WTC11 (cell line): ENCODE results near the gene GFY. TPM values are rescaled to one million over a fixed set of nuclear protein-coding genes. Genes with fewer than 3 reads are reported as not detected.
A peak's percentile ranks its signal among the peaks of the same experiment; 100 is the strongest.

ENCODE experiments used
- ATAC-seq: fragments of 200-7000 bp; cut with Tn5 transposase; 2 replicates; pipeline ENCODE4 v1.10.0; 2021; ENCODE audit warnings: mild to moderate bottlenecking, moderate library complexity
- CTCF ChIA-PET: fragments of 300-600 bp; sonication (Branson Sonifier 250); formaldehyde crosslinking; loops from one replicate; lab custom pipeline; 2021; ENCODE audit warnings: antibody characterized with exemption; lab: Charles Lee
- POLR2A ChIA-PET: fragments of 350-600 bp; sonication (Branson Sonifier 250); formaldehyde crosslinking; loops from one replicate; lab custom pipeline; 2021; ENCODE audit warnings: antibody characterized with exemption; lab: Charles Lee
- DNase-seq: peaks from one replicate; pipeline ENCODE4 v3.0.0; 2021; ENCODE audit warnings: low spot score
- H3K27ac Mint-ChIP-seq: 2 replicates; pipeline ENCODE4 v1.8.0; 2021; ENCODE audit warnings: mixed read lengths
- H3K27me3 Mint-ChIP-seq: 2 replicates; pipeline ENCODE4 v1.8.0; 2021; ENCODE audit warnings: low read depth, mild to moderate bottlenecking, moderate library complexity, mixed read lengths
- H3K36me3 Mint-ChIP-seq: 2 replicates; pipeline ENCODE4 v1.8.0; 2021; ENCODE audit warnings: mixed read lengths
- H3K4me1 Mint-ChIP-seq: 2 replicates; pipeline ENCODE4 v1.8.0; 2022; ENCODE audit warnings: mixed read lengths
- H3K4me3 Mint-ChIP-seq: 2 replicates; pipeline ENCODE4 v1.8.0; 2021; ENCODE audit warnings: mild to moderate bottlenecking, moderate library complexity, mixed read lengths
- H3K9me3 Mint-ChIP-seq: 2 replicates; pipeline ENCODE4 v1.8.0; 2021; ENCODE audit warnings: mixed read lengths
- ATF1 ChIP-seq: sonication (generic); formaldehyde crosslinking; IDR thresholded peaks from 2 replicates; pipeline ENCODE4 v1.8.1; 2023; ENCODE audit warnings: mild to moderate bottlenecking, moderate library complexity, missing genetic modification reagents
- CREM ChIP-seq: sonication (generic); formaldehyde crosslinking; IDR thresholded peaks from 2 replicates; pipeline ENCODE4 v1.8.1; 2022; ENCODE audit warnings: mild to moderate bottlenecking, missing genetic modification reagents, moderate library complexity
- FOXP1 ChIP-seq: sonication (generic); formaldehyde crosslinking; IDR thresholded peaks from 2 replicates; pipeline ENCODE4 v1.8.0; 2022; ENCODE audit warnings: missing genetic modification reagents, mild to moderate bottlenecking, moderate library complexity, borderline replicate concordance
- MYBL2 ChIP-seq: sonication (generic); formaldehyde crosslinking; IDR thresholded peaks from 2 replicates; pipeline ENCODE4 v1.8.1; 2023; ENCODE audit warnings: mild to moderate bottlenecking, moderate library complexity, missing genetic modification reagents
- RORB ChIP-seq: fragments of 250-450 bp; sonication (Bioruptor Pico); IDR thresholded peaks from 2 replicates; pipeline ENCODE4 v1.9.0; 2021; ENCODE audit warnings: mild to moderate bottlenecking
- TEAD1 ChIP-seq: sonication (generic); formaldehyde crosslinking; IDR thresholded peaks from 2 replicates; pipeline ENCODE4 v1.8.0; 2022; ENCODE audit warnings: mild to moderate bottlenecking, missing genetic modification reagents
- TP53 ChIP-seq: sonication (generic); formaldehyde crosslinking; IDR thresholded peaks from 2 replicates; pipeline ENCODE4 v1.8.1; 2023; ENCODE audit warnings: mild to moderate bottlenecking, missing genetic modification reagents
- ZNF219 ChIP-seq: sonication (generic); formaldehyde crosslinking; IDR thresholded peaks from 2 replicates; pipeline ENCODE4 v1.8.0; 2023; ENCODE audit warnings: missing genetic modification reagents, mild to moderate bottlenecking, borderline replicate concordance
- ZNF232 ChIP-seq: sonication (generic); formaldehyde crosslinking; IDR thresholded peaks from 2 replicates; pipeline ENCODE4 v1.8.0; 2022; ENCODE audit warnings: mild to moderate bottlenecking, missing genetic modification reagents
- total RNA-seq: library from RNA; stranded (reverse); gene quantifications from 3 replicates; pipeline ENCODE4 v1.2.3, GENCODE V29; 2021
- TF ChIP-seq, protein P1 (sequence below): sonication (generic); formaldehyde crosslinking; IDR thresholded peaks from 2 replicates; pipeline ENCODE4 v1.8.0; 2022; ENCODE audit warnings: mild to moderate bottlenecking, missing genetic modification reagents
- TF ChIP-seq, protein P2 (sequence below): sonication (generic); formaldehyde crosslinking; conservative IDR thresholded peaks from 2 replicates; pipeline ENCODE4 v1.8.1; 2023; ENCODE audit warnings: mild to moderate bottlenecking, low read depth, missing genetic modification reagents, moderate library complexity
- TF ChIP-seq, protein P3 (sequence below): sonication (generic); formaldehyde crosslinking; IDR thresholded peaks from 2 replicates; pipeline ENCODE4 v1.8.0; 2023; ENCODE audit warnings: mild to moderate bottlenecking, missing genetic modification reagents
- TF ChIP-seq, protein P4 (sequence below): fragments of 200-600 bp; IDR thresholded peaks from 2 replicates; pipeline ENCODE4 v1.8.0; 2022; ENCODE audit warnings: antibody characterized with exemption
- TF ChIP-seq, protein P5 (sequence below): sonication (generic); formaldehyde crosslinking; IDR thresholded peaks from 2 replicates; pipeline ENCODE4 v1.8.1; 2023; ENCODE audit warnings: mild to moderate bottlenecking, missing genetic modification reagents, moderate library complexity
- TF ChIP-seq, protein P6 (sequence below): sonication (generic); formaldehyde crosslinking; IDR thresholded peaks from 2 replicates; pipeline ENCODE4 v1.8.1; 2022; ENCODE audit warnings: mild to moderate bottlenecking, moderate library complexity, missing genetic modification reagents
- TF ChIP-seq, protein P7 (sequence below): sonication (generic); formaldehyde crosslinking; IDR thresholded peaks from 2 replicates; pipeline ENCODE4 v1.8.1; 2023; ENCODE audit warnings: mild to moderate bottlenecking, missing genetic modification reagents
- TF ChIP-seq, protein P8 (sequence below): sonication (generic); formaldehyde crosslinking; IDR thresholded peaks from 2 replicates; pipeline ENCODE4 v1.8.0; 2022; ENCODE audit warnings: mild to moderate bottlenecking, missing genetic modification reagents

The GFY gene
- total RNA-seq, 1 experiment from 2014 or later = 0.87 TPM

DNA sequence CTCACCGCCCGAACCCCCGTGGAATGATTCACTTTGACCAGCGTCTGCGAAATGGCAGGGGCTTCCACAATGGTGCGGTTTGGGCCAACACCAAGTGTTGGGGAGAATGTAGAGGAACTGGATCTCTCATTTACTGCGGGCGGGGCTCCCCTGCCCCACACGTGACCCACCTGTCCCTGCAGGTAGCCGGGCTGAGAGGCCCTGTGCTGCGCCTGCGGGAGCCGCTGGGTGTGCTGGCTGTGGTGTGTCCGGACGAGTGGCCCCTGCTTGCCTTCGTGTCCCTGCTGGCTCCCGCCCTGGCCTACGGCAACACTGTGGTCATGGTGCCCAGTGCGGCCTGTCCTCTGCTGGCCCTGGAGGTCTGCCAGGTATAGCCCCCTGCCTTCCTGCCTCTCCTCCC is 43.0 kb downstream of the GFY start:
- no peaks in the 10 kb centered on the region for H3K27me3 Mint-ChIP-seq

DNA sequence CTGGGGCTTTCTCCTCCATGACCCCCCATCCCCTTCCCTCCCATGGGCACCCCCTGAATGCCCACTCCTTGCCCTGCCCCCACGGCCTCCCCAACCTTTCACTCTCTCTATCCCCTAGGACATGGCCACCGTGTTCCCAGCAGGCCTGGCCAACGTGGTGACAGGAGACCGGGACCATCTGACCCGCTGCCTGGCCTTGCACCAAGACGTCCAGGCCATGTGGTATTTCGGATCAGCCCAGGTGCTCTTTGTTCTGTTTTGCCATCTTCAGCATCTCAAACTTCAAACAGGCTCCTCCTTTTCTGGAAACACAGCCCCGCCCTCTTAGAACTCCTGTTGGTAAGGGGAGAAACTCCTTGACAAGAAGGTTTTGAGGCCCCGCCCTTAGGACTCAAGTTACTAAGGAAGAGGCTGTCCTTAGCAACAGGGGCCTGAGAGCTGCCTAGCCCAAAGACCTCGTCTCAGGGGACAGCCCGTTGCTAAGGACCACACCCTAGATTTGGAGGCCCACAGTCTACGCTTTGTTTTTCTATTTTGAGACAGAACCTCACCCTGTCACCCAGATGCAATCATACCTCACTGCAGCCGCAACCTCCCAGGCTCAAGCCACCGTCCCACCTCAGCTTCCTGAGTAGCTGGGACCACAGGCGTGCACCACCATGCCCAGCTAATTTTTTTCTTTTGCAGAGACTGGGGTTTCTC is 43.7 kb downstream of the GFY start:
- peak; percentile 90 for ATAC-seq
- peak; percentile 85 for DNase-seq
- no peak overlapping the region for H3K4me3 Mint-ChIP-seq
- H3K36me3 Mint-ChIP-seq = peaks cover 2% of the 10 kb centered on the region; the same call in 1 of the 2 replicates
- CTCF ChIA-PET = interaction anchor here (0.6 to 2.0 kb wide), 10 partner anchors 10 to 141 kb away, joined by 3 to 10 read pairs (median 5); partner anchors contain the start of gene ALDH16A1
- peak overlapping the region; percentile 97 for H3K27ac Mint-ChIP-seq
- H3K9me3 Mint-ChIP-seq = no peaks in the 10 kb centered on the region
- peaks cover 7% of the 10 kb centered on the region for H3K4me1 Mint-ChIP-seq
- POLR2A ChIA-PET = interaction anchor here (1.1 kb wide), 1 partner anchor 27 kb away, joined by 3 read pairs; no protein-coding TSS in a partner anchor
- H3K27me3 Mint-ChIP-seq = no peaks in the 10 kb centered on the region
- TF ChIP-seq, protein P1, sequence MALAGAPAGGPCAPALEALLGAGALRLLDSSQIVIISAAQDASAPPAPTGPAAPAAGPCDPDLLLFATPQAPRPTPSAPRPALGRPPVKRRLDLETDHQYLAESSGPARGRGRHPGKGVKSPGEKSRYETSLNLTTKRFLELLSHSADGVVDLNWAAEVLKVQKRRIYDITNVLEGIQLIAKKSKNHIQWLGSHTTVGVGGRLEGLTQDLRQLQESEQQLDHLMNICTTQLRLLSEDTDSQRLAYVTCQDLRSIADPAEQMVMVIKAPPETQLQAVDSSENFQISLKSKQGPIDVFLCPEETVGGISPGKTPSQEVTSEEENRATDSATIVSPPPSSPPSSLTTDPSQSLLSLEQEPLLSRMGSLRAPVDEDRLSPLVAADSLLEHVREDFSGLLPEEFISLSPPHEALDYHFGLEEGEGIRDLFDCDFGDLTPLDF (CRISPR knock-in tag) = no peak
- TF ChIP-seq, protein P2, sequence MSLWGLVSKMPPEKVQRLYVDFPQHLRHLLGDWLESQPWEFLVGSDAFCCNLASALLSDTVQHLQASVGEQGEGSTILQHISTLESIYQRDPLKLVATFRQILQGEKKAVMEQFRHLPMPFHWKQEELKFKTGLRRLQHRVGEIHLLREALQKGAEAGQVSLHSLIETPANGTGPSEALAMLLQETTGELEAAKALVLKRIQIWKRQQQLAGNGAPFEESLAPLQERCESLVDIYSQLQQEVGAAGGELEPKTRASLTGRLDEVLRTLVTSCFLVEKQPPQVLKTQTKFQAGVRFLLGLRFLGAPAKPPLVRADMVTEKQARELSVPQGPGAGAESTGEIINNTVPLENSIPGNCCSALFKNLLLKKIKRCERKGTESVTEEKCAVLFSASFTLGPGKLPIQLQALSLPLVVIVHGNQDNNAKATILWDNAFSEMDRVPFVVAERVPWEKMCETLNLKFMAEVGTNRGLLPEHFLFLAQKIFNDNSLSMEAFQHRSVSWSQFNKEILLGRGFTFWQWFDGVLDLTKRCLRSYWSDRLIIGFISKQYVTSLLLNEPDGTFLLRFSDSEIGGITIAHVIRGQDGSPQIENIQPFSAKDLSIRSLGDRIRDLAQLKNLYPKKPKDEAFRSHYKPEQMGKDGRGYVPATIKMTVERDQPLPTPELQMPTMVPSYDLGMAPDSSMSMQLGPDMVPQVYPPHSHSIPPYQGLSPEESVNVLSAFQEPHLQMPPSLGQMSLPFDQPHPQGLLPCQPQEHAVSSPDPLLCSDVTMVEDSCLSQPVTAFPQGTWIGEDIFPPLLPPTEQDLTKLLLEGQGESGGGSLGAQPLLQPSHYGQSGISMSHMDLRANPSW (CRISPR knock-in tag) = no peak
- TF ChIP-seq, protein P3, sequence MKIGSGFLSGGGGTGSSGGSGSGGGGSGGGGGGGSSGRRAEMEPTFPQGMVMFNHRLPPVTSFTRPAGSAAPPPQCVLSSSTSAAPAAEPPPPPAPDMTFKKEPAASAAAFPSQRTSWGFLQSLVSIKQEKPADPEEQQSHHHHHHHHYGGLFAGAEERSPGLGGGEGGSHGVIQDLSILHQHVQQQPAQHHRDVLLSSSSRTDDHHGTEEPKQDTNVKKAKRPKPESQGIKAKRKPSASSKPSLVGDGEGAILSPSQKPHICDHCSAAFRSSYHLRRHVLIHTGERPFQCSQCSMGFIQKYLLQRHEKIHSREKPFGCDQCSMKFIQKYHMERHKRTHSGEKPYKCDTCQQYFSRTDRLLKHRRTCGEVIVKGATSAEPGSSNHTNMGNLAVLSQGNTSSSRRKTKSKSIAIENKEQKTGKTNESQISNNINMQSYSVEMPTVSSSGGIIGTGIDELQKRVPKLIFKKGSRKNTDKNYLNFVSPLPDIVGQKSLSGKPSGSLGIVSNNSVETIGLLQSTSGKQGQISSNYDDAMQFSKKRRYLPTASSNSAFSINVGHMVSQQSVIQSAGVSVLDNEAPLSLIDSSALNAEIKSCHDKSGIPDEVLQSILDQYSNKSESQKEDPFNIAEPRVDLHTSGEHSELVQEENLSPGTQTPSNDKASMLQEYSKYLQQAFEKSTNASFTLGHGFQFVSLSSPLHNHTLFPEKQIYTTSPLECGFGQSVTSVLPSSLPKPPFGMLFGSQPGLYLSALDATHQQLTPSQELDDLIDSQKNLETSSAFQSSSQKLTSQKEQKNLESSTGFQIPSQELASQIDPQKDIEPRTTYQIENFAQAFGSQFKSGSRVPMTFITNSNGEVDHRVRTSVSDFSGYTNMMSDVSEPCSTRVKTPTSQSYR (CRISPR knock-in tag) = no peak
- TF ChIP-seq, protein P4, sequence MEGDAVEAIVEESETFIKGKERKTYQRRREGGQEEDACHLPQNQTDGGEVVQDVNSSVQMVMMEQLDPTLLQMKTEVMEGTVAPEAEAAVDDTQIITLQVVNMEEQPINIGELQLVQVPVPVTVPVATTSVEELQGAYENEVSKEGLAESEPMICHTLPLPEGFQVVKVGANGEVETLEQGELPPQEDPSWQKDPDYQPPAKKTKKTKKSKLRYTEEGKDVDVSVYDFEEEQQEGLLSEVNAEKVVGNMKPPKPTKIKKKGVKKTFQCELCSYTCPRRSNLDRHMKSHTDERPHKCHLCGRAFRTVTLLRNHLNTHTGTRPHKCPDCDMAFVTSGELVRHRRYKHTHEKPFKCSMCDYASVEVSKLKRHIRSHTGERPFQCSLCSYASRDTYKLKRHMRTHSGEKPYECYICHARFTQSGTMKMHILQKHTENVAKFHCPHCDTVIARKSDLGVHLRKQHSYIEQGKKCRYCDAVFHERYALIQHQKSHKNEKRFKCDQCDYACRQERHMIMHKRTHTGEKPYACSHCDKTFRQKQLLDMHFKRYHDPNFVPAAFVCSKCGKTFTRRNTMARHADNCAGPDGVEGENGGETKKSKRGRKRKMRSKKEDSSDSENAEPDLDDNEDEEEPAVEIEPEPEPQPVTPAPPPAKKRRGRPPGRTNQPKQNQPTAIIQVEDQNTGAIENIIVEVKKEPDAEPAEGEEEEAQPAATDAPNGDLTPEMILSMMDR = no peak
- TF ChIP-seq ATF1 (CRISPR knock-in tag) (no peak), RORB (no peak), TP53 (CRISPR knock-in tag) (no peak)
- TF ChIP-seq, protein P5, sequence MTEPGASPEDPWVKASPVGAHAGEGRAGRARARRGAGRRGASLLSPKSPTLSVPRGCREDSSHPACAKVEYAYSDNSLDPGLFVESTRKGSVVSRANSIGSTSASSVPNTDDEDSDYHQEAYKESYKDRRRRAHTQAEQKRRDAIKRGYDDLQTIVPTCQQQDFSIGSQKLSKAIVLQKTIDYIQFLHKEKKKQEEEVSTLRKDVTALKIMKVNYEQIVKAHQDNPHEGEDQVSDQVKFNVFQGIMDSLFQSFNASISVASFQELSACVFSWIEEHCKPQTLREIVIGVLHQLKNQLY (CRISPR knock-in tag) = no peak

More for the DNA sequence above, 43.0 kb downstream of the GFY start:
- ChIA-PET CTCF (interaction anchor here (1.2 to 1.7 kb wide), 5 partner anchors 13 to 141 kb away, joined by 3 to 7 read pairs (median 5); partner anchors contain the start of gene ALDH16A1), POLR2A (no interaction called here)
- TF ChIP-seq, protein P6, sequence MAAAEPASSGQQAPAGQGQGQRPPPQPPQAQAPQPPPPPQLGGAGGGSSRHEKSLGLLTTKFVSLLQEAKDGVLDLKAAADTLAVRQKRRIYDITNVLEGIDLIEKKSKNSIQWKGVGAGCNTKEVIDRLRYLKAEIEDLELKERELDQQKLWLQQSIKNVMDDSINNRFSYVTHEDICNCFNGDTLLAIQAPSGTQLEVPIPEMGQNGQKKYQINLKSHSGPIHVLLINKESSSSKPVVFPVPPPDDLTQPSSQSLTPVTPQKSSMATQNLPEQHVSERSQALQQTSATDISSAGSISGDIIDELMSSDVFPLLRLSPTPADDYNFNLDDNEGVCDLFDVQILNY (CRISPR knock-in tag) = no peak
- no peak for TF ChIP-seq ZNF232
- TF ChIP-seq ZNF219 (CRISPR knock-in tag) = no peak
- TF ChIP-seq FOXP1 (CRISPR knock-in tag) = no peak
- TF ChIP-seq TEAD1 (CRISPR knock-in tag) = no peak
- TF ChIP-seq MYBL2 = no peak
- TF ChIP-seq, protein P7, sequence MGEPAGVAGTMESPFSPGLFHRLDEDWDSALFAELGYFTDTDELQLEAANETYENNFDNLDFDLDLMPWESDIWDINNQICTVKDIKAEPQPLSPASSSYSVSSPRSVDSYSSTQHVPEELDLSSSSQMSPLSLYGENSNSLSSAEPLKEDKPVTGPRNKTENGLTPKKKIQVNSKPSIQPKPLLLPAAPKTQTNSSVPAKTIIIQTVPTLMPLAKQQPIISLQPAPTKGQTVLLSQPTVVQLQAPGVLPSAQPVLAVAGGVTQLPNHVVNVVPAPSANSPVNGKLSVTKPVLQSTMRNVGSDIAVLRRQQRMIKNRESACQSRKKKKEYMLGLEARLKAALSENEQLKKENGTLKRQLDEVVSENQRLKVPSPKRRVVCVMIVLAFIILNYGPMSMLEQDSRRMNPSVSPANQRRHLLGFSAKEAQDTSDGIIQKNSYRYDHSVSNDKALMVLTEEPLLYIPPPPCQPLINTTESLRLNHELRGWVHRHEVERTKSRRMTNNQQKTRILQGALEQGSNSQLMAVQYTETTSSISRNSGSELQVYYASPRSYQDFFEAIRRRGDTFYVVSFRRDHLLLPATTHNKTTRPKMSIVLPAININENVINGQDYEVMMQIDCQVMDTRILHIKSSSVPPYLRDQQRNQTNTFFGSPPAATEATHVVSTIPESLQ (CRISPR knock-in tag) = no peak
- TF ChIP-seq, protein P8, sequence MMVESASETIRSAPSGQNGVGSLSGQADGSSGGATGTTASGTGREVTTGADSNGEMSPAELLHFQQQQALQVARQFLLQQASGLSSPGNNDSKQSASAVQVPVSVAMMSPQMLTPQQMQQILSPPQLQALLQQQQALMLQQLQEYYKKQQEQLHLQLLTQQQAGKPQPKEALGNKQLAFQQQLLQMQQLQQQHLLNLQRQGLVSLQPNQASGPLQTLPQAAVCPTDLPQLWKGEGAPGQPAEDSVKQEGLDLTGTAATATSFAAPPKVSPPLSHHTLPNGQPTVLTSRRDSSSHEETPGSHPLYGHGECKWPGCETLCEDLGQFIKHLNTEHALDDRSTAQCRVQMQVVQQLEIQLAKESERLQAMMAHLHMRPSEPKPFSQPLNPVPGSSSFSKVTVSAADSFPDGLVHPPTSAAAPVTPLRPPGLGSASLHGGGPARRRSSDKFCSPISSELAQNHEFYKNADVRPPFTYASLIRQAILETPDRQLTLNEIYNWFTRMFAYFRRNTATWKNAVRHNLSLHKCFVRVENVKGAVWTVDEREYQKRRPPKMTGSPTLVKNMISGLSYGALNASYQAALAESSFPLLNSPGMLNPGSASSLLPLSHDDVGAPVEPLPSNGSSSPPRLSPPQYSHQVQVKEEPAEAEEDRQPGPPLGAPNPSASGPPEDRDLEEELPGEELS = no peak
- no peak for TF ChIP-seq CREM (CRISPR knock-in tag)
- Mint-ChIP-seq H3K27ac (no peak overlapping the region), H3K36me3 (peaks cover 2% of the 10 kb centered on the region; the same call in 1 of the 2 replicates), H3K9me3 (no peaks in the 10 kb centered on the region), H3K4me1 (peaks cover 7% of the 10 kb centered on the region), H3K4me3 (no peak overlapping the region)
- DNase-seq (no peak), ATAC-seq (no peak)
